ENCODE results near the gene RPTOR.

DNA sequence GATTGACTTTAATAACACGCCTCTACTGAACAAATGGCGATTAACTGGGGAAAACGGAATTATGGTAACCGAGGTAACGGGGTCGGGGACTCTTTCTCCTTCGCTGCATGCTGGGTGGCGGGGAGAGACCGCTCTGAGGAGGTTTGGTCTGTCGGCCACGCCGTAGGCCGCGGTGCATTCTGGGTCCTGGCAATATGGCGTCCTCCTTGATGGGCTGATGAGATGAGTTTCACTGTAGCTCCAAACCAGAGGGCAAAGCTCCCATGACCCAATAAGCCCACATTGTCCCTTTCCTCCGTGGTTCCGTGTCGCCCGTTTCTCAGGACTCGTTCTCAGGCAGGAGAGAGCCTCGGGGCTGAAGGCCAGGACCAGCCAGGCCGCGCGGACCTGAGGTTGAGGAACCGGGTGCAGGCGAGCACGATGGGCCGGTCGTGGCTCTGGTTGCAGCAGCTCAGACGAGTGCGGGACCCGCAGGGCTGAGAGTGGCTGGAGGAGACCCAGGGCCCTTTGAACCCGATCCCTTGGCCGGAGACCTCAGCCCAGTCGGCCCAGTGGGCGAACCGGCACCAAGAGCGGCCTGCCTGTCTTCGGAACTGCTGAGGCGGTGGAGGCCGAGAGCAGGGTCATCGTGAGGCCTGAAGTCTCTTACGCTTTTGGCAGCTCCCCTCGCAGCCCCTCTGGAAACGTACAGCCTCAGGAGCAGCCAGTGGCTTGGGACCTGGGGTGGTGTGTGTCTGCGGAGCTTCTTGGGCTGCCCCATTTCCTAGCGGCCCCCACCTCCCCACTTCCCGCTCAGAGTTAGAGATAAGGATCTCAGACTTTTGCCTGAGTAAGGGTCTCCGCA is at the start of gene RPTOR:
- TF ChIP-seq, protein P1, sequence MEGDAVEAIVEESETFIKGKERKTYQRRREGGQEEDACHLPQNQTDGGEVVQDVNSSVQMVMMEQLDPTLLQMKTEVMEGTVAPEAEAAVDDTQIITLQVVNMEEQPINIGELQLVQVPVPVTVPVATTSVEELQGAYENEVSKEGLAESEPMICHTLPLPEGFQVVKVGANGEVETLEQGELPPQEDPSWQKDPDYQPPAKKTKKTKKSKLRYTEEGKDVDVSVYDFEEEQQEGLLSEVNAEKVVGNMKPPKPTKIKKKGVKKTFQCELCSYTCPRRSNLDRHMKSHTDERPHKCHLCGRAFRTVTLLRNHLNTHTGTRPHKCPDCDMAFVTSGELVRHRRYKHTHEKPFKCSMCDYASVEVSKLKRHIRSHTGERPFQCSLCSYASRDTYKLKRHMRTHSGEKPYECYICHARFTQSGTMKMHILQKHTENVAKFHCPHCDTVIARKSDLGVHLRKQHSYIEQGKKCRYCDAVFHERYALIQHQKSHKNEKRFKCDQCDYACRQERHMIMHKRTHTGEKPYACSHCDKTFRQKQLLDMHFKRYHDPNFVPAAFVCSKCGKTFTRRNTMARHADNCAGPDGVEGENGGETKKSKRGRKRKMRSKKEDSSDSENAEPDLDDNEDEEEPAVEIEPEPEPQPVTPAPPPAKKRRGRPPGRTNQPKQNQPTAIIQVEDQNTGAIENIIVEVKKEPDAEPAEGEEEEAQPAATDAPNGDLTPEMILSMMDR (IDR thresholded peaks at IDR 0.05; ENCODE audit: low read depth, low read length), result no peak
- TF ChIP-seq EZH2phosphoT487 (IDR thresholded peaks at IDR 0.05; ENCODE audit: low read depth), result no peak
